Coronary artery (tissue), 2 donors: ENCODE data around the gene PXYLP1.
A peak's percentile ranks its signal among the peaks of the same experiment; 100 is the strongest.

Experiments used
- DNase-seq: peaks from one replicate; pipeline ENCODE4 v3.0.0-alpha.2; 2017; ENCODE audit warnings: low spot score
- H3K27ac ChIP-seq, 2 donors: fragments of 200-600 bp; sonication (generic); one replicate each; pipeline ENCODE4 v1.5.1; 2016 to 2019
- H3K4me3 ChIP-seq: fragments of 200-600 bp; sonication (generic); 2 replicates; pipeline ENCODE4 v1.5.1; 2016; ENCODE audit warnings: mild to moderate bottlenecking, moderate library complexity
- CTCF ChIP-seq: fragments of 200-600 bp; sonication (generic); IDR thresholded peaks from one replicate; pipeline ENCODE4 v1.5.1; 2019; ENCODE audit warnings: antibody characterized with exemption

PXYLP1 gene

GRCh38 chr3:141266186-141266585 is 34.6 kb downstream of the PXYLP1 start:
- no peak for TF ChIP-seq CTCF
- Histone ChIP-seq H3K4me3 (no peak overlapping the region), H3K27ac (no peak overlapping the region)
- peak; percentile 21 for DNase-seq

- H3K27ac ChIP-seq, result no peak overlapping the region
- DNase-seq, result peak; percentile 38
- H3K4me3 ChIP-seq, result peak overlapping the region; percentile 26
- TF ChIP-seq CTCF, result no peak
These were observed 35.4 kb downstream of the PXYLP1 start for GRCh38 chr3:141266797-141267555.

- TF ChIP-seq CTCF, result no peak
- no peak overlapping the region for H3K27ac ChIP-seq
- no peak for DNase-seq
- H3K4me3 ChIP-seq, result no peak overlapping the region
These were observed 36.0 kb downstream of the PXYLP1 start for GRCh38 chr3:141267629-141268028.

- Histone ChIP-seq H3K4me3 (no peak overlapping the region), H3K27ac (no peak overlapping the region)
- TF ChIP-seq CTCF, result no peak
- peak; percentile 29 for DNase-seq
These were observed 36.7 kb downstream of the PXYLP1 start for GRCh38 chr3:141268306-141268705.

- DNase-seq, result no peak
- Histone ChIP-seq H3K4me3 (no peak overlapping the region), H3K27ac (no peak overlapping the region)
- no peak for TF ChIP-seq CTCF
These were observed 37.2 kb downstream of the PXYLP1 start for GRCh38 chr3:141268791-141269190.

GRCh38 chr3:141269961-141270360 is 38.3 kb downstream of the PXYLP1 start:
- peak; percentile 35 for DNase-seq
- no peak overlapping the region for H3K27ac ChIP-seq
- H3K4me3 ChIP-seq, result no peak overlapping the region
- TF ChIP-seq CTCF, result no peak
